NCI-H128 (cell line): ENCODE data around the gene ZNF83.
"Not testable (repeated sequence)": the region's sequence is repeated elsewhere in the genome, so short reads cannot be mapped to it uniquely, and the experiment has no call there.

Source experiments
- DNase-seq: peaks from one replicate; lab custom pipeline; 2025; ENCODE audit not compliant: unreplicated experiment; lab: John Stamatoyannopoulos, UW

ZNF83 gene

GRCh38 chr19:52637718-52638585, at the start of gene ZNF83:
Gene ZNF83, minus strand, starts transcription at chr19:52638355.
- DNase-seq, result peak; percentile 78

- DNase-seq, result no peak
Observed at GRCh38 chr19:52687684-52688083, 49.5 kb upstream of the ZNF83 start.

GRCh38 chr19:52685811-52686210, 47.7 kb upstream of the ZNF83 start:
- DNase-seq, result no peak

- not testable (repeated sequence) for DNase-seq
Observed at GRCh38 chr19:52681216-52681615, 43.1 kb upstream of the ZNF83 start.

- no peak for DNase-seq
Observed at GRCh38 chr19:52679598-52679997, 41.4 kb upstream of the ZNF83 start.

- not testable (repeated sequence) for DNase-seq
Observed at GRCh38 chr19:52675239-52675638, 37.1 kb upstream of the ZNF83 start.

GRCh38 chr19:52673014-52673413, 34.9 kb upstream of the ZNF83 start:
- DNase-seq, result no peak

- no peak for DNase-seq
Observed at GRCh38 chr19:52670046-52670445, 31.9 kb upstream of the ZNF83 start.

- no peak for DNase-seq
Observed at GRCh38 chr19:52669586-52669985, 31.4 kb upstream of the ZNF83 start.

- no peak for DNase-seq
Observed at GRCh38 chr19:52667972-52668371, 29.8 kb upstream of the ZNF83 start.

GRCh38 chr19:52666506-52666905, 28.4 kb upstream of the ZNF83 start:
- no peak for DNase-seq

- no peak for DNase-seq
Observed at GRCh38 chr19:52665529-52665928, 27.4 kb upstream of the ZNF83 start.

- DNase-seq, result no peak
Observed at GRCh38 chr19:52665027-52665426, 26.9 kb upstream of the ZNF83 start.

- DNase-seq, result no peak
Observed at GRCh38 chr19:52664461-52664860, 26.3 kb upstream of the ZNF83 start.

GRCh38 chr19:52662631-52663030, 24.5 kb upstream of the ZNF83 start:
- DNase-seq, result no peak

- no peak for DNase-seq
Observed at GRCh38 chr19:52660981-52661380, 22.8 kb upstream of the ZNF83 start.

GRCh38 chr19:52659013-52659412, 20.9 kb upstream of the ZNF83 start:
- no peak for DNase-seq

- no peak for DNase-seq
Observed at GRCh38 chr19:52658595-52658994, 20.4 kb upstream of the ZNF83 start.

GRCh38 chr19:52653161-52653560, 15.0 kb upstream of the ZNF83 start:
- DNase-seq, result no peak

- DNase-seq, result no peak
Observed at GRCh38 chr19:52651956-52652355, 13.8 kb upstream of the ZNF83 start.

GRCh38 chr19:52648336-52649016, 10.3 kb upstream of the ZNF83 start:
- no peak for DNase-seq

GRCh38 chr19:52646571-52647217, 8.5 kb upstream of the ZNF83 start:
- no peak for DNase-seq
